GM18505 (cell line): ENCODE results near the gene B3GNT5.

ENCODE experiments used
- ATAC-seq: cut with Tn5 transposase; IDR thresholded peaks from one replicate; pipeline ENCODE4 v1.9.1; 2021; ENCODE audit not compliant: unreplicated experiment
- POLR2A ChIP-seq: IDR thresholded peaks from 4 replicates; pipeline ENCODE4 v1.6.1; 2011; ENCODE audit warnings: borderline replicate concordance; ENCODE audit not compliant: insufficient read depth, insufficient read length; ENCODE audit errors: extremely low read depth

B3GNT5 gene

GRCh38 chr3:183281126-183281797, 28.2 kb downstream of the B3GNT5 start:
- no peak for ATAC-seq
- no peak for TF ChIP-seq POLR2A

GRCh38 chr3:183283886-183284285, 30.8 kb downstream of the B3GNT5 start:
- no peak for ATAC-seq
- TF ChIP-seq POLR2A, result no peak

- no peak for TF ChIP-seq POLR2A
- ATAC-seq, result no peak
These were observed 31.5 kb downstream of the B3GNT5 start for GRCh38 chr3:183284570-183284969.

GRCh38 chr3:183285318-183285717, 32.3 kb downstream of the B3GNT5 start:
- ATAC-seq, result no peak
- TF ChIP-seq POLR2A, result no peak

GRCh38 chr3:183285828-183286457, 32.9 kb downstream of the B3GNT5 start:
- ATAC-seq, result peak; percentile 96
- TF ChIP-seq POLR2A, result peak; percentile 33

GRCh38 chr3:183287301-183287971, 34.4 kb downstream of the B3GNT5 start:
- no peak for TF ChIP-seq POLR2A
- no peak for ATAC-seq

- no peak for TF ChIP-seq POLR2A
- no peak for ATAC-seq
These were observed 35.1 kb downstream of the B3GNT5 start for GRCh38 chr3:183288117-183288516.

- ATAC-seq, result no peak
- TF ChIP-seq POLR2A, result no peak
These were observed 37.2 kb downstream of the B3GNT5 start for GRCh38 chr3:183290216-183290615.

- no peak for TF ChIP-seq POLR2A
- ATAC-seq, result no peak
These were observed 38.5 kb downstream of the B3GNT5 start for GRCh38 chr3:183291497-183292031.

- ATAC-seq, result no peak
- TF ChIP-seq POLR2A, result no peak
These were observed 40.9 kb downstream of the B3GNT5 start for GRCh38 chr3:183293966-183294365.

GRCh38 chr3:183295211-183295610, 42.2 kb downstream of the B3GNT5 start:
- no peak for ATAC-seq
- TF ChIP-seq POLR2A, result no peak

GRCh38 chr3:183296944-183297343, 43.9 kb downstream of the B3GNT5 start:
- TF ChIP-seq POLR2A, result no peak
- no peak for ATAC-seq

- ATAC-seq, result no peak
- TF ChIP-seq POLR2A, result no peak
These were observed 45.7 kb downstream of the B3GNT5 start for GRCh38 chr3:183298701-183299153.
